SJSA1 (cell line): Measurements from ENCODE around the gene USP16. TPM values are rescaled to one million over a fixed set of nuclear protein-coding genes. Genes with fewer than 3 reads are reported as not detected.

Experiments
- total RNA-seq: library from RNA; depleted of rRNA; stranded (reverse); fragments of >200 nt; shearing (Covaris generic); gene quantifications from 2 replicates; pipeline ENCODE4 v1.2.3, GENCODE V29; 2014; rRNA removed

Gene USP16
- total RNA-seq, 1 experiment from 2014 or later, result 54.1 TPM

Other genes with a start within 250 kb of the USP16 start
- 23.5 and 31.0 TPM in 2 replicates for gene LTN1, start 31.8 kb upstream of the USP16 start, total RNA-seq
- 20.0 and 24.4 TPM in 2 replicates for gene RWDD2B, start 5.3 kb upstream of the USP16 start, total RNA-seq
- gene CCT8, start 49.0 kb downstream of the USP16 start, total RNA-seq, result 330 and 390 TPM in 2 replicates
- gene MAP3K7CL, start 106.0 kb downstream of the USP16 start, total RNA-seq, result 5.3 and 11.7 TPM in 2 replicates